Bronchus fibroblast of lung (primary cell): ENCODE data around the gene LRRC49. TPM values are rescaled to one million over a fixed set of nuclear protein-coding genes. Genes with fewer than 3 reads are reported as not detected.

Source experiments
- total RNA-seq: library from RNA; depleted of rRNA; stranded (reverse); fragments of >200 nt; gene quantifications from 2 replicates; pipeline ENCODE4 v1.2.3, GENCODE V29; 2015

LRRC49 gene
- 9.1 and 9.8 TPM in 2 replicates for total RNA-seq

GRCh38 chr15:70892002-70892911 lies at the start of gene LRRC49, which contains the start of gene THAP10:
Gene LRRC49 (plus strand): TSS chr15:70892826. CDS start chr15:70892895, 69 bp downstream.
Gene THAP10 (minus strand): TSS chr15:70892433. CDS start chr15:70892272, 161 bp downstream.

DNA sequence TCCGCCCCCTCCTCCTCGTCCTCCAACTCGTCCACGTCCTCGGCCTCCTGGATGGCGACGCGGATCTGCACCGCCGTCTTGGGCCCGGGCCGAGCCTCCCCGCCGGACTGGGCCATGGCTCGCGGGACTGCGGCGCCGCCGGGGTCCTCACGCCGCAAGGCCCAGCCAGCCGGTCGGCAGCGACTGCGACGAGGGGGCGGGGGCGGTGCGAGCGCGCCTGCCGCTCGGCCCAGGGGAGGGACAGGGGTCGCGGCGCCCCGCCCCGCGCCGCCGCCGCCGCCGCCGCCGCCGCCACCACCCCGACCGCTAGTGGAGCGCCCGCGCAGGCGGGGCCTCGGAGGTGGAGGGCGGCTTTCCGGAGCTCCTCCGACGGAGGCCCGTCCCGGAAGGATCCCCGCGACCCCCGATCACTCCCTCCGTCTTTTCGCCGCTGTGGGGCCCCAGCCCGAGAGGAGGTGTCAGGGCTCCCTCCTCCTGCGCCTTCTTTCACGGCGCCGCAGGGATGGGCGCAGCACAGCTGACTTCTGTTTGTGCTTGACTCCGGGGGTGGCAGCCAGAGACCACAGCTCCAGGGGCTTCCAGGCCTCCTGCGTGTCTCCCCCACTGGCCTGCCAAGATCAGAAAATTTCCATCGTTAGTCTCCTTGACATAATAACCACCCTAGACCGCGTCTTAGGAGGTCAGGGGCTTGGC lies 38.5 kb upstream of the LRRC49 start, which contains the start of gene LARP6:
Gene LARP6, minus strand, starts transcription at position 185 of the 693 bp plus-strand sequence. Its CDS starts 69 bp downstream, at position 116.

Other genes starting within 250 kb of the LRRC49 start
- 24.2 and 29.1 TPM in 2 replicates for gene UACA, start 129.3 kb upstream of the LRRC49 start, total RNA-seq
- 83.9 and 88.0 TPM in 2 replicates for gene LARP6, start 38.7 kb upstream of the LRRC49 start, total RNA-seq
- gene THAP10, start 393 bp upstream of the LRRC49 start, total RNA-seq = 7.1 and 7.2 TPM in 2 replicates
- gene THSD4, start 222.6 kb downstream of the LRRC49 start, total RNA-seq = 14.7 and 23.7 TPM in 2 replicates